Trophoblast cell (in vitro differentiated cells and primary cell): ENCODE measurements around the gene SUSD6.

ENCODE experiments used
- DNase-seq, 2 donors: peaks; one replicate each; pipeline ENCODE4 v3.0.0-alpha.2; 2016
- H2AFZ ChIP-seq: 2 replicates; pipeline ENCODE4 v1.6.1; 2013; ENCODE audit warnings: low read length, moderate library complexity, mild to moderate bottlenecking; ENCODE audit not compliant: insufficient read depth, poor library complexity
- H2AK5ac ChIP-seq: 2 replicates; pipeline ENCODE4 v1.6.1; 2013; ENCODE audit warnings: mild to moderate bottlenecking, low read length
- H2BK120ac ChIP-seq: 2 replicates; pipeline ENCODE4 v1.6.1; 2013; ENCODE audit warnings: low read length, mild to moderate bottlenecking, moderate library complexity; ENCODE audit not compliant: insufficient read depth, poor library complexity
- H2BK12ac ChIP-seq: 2 replicates; pipeline ENCODE4 v1.6.1; 2013; ENCODE audit warnings: mild to moderate bottlenecking, low read length, moderate library complexity
- H2BK5ac ChIP-seq: 2 replicates; pipeline ENCODE4 v1.6.1; 2013; ENCODE audit warnings: low read length, low read depth, moderate library complexity, mild to moderate bottlenecking; ENCODE audit not compliant: poor library complexity
- H3K14ac ChIP-seq: 2 replicates; pipeline ENCODE4 v1.6.1; 2013; ENCODE audit warnings: mild to moderate bottlenecking, low read length
- H3K18ac ChIP-seq: 2 replicates; pipeline ENCODE4 v1.6.1; 2013; ENCODE audit warnings: mild to moderate bottlenecking, low read length
- H3K23ac ChIP-seq: 2 replicates; pipeline ENCODE4 v1.6.1; 2013; ENCODE audit warnings: low read length
- H3K27ac ChIP-seq: 2 replicates; pipeline ENCODE4 v1.5.1; 2013; ENCODE audit warnings: low read depth, mild to moderate bottlenecking, inconsistent platforms, low read length, moderate library complexity
- H3K27me3 ChIP-seq: 2 replicates; pipeline ENCODE4 v1.6.1; 2013; ENCODE audit warnings: inconsistent platforms, mild to moderate bottlenecking, low read length, moderate library complexity; ENCODE audit not compliant: insufficient read depth
- H3K36me3 ChIP-seq, 2 experiments: 1 replicate in 1 of 2; 2 replicates in 1 of 2; pipeline ENCODE4 v1.6.1; 2013; ENCODE audit warnings: low read length in 2 of 2, mild to moderate bottlenecking in 2 of 2, moderate library complexity in 1 of 2; ENCODE audit not compliant: insufficient read depth in 2 of 2, control insufficient read depth in 1 of 2
- H3K4ac ChIP-seq: 2 replicates; pipeline ENCODE4 v1.6.1; 2013; ENCODE audit warnings: low read depth, mild to moderate bottlenecking, low read length, moderate library complexity
- H3K4me1 ChIP-seq, 2 experiments: 1 replicate in 1 of 2; 2 replicates in 1 of 2; pipeline ENCODE4 v1.6.1; 2013; ENCODE audit warnings: low read length in 2 of 2, mild to moderate bottlenecking in 2 of 2, moderate library complexity in 1 of 2; ENCODE audit not compliant: insufficient read depth in 2 of 2, control insufficient read depth in 1 of 2
- H3K4me2 ChIP-seq: 2 replicates; pipeline ENCODE4 v1.6.1; 2013; ENCODE audit warnings: inconsistent platforms, mild to moderate bottlenecking, low read length, moderate library complexity
- H3K4me3 ChIP-seq: 2 replicates; pipeline ENCODE4 v1.5.1; 2013; ENCODE audit warnings: mild to moderate bottlenecking, low read depth, low read length, inconsistent platforms
- H3K79me1 ChIP-seq: one replicate; pipeline ENCODE4 v1.6.1; 2013; ENCODE audit warnings: low read length
- H3K79me2 ChIP-seq: 2 replicates; pipeline ENCODE4 v1.6.1; 2013; ENCODE audit warnings: low read length, mild to moderate bottlenecking; ENCODE audit not compliant: control insufficient read depth, insufficient read depth, poor library complexity
- H3K9ac ChIP-seq: 2 replicates; pipeline ENCODE4 v1.6.1; 2013; ENCODE audit warnings: mild to moderate bottlenecking, low read length
- H3K9me3 ChIP-seq: 2 replicates; pipeline ENCODE4 v1.6.1; 2013; ENCODE audit warnings: low read depth, mild to moderate bottlenecking, control low read depth, inconsistent platforms, low read length; ENCODE audit not compliant: insufficient read depth
- H4K12ac ChIP-seq: 2 replicates; pipeline ENCODE4 v1.6.1; 2013; ENCODE audit warnings: low read depth, mild to moderate bottlenecking, low read length, moderate library complexity
- H4K8ac ChIP-seq: 2 replicates; pipeline ENCODE4 v1.6.1; 2013; ENCODE audit warnings: low read depth, mild to moderate bottlenecking, low read length, moderate library complexity
- H4K91ac ChIP-seq: one replicate; pipeline ENCODE4 v1.6.1; 2013; ENCODE audit warnings: low read depth, mild to moderate bottlenecking, low read length, moderate library complexity
- WGBS: extraction: QIAGEN DNeasy Blood & Tissue Kit; methylation state at CpG from one replicate; pipeline ENCODE4 v1.1.7; 2013; ENCODE audit warnings: missing lambda C conversion rate; ENCODE audit not compliant: insufficient read length, insufficient coverage; ENCODE audit errors: extremely low coverage; 5-methylcytosine and 5-hydroxymethylcytosine counted together

SUSD6 gene

DNA sequence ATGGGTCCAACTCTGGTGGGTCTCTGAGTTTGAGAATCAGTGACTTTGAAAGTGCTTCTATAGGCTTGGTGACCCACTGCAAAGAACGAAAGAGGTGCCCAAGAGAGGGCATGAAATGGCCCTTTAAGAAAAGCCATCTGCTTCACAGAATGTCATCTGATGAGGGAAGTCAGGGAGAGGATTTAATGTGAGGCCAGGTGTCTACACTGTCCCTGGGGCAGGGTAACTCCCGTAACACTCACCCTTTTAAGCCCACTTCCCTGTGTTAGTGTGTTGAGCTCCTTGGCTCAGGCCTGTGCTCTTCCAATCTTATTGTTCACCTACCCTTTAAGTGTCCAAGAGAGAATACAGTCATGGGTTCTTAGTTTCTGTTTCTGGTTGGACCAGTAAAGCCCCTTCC, 139.1 kb downstream of the SUSD6 start:
- H3K4me3 ChIP-seq = no peak overlapping the region
- no peak overlapping the region for H2BK120ac ChIP-seq
- no peak overlapping the region for H2AFZ ChIP-seq
- H3K9me3 ChIP-seq = no peaks in the 10 kb centered on the region
- no peaks in the 10 kb centered on the region for H3K79me2 ChIP-seq
- H2BK12ac ChIP-seq = no peak overlapping the region
- H3K18ac ChIP-seq = no peak overlapping the region
- H3K4me1 ChIP-seq = no peaks in the 10 kb centered on the region
- H3K27ac ChIP-seq = no peak overlapping the region
- H3K79me1 ChIP-seq = no peaks in the 10 kb centered on the region
- no peak overlapping the region for H4K8ac ChIP-seq
- H3K4ac ChIP-seq = no peak overlapping the region
- H3K27me3 ChIP-seq = no peaks in the 10 kb centered on the region
- H3K23ac ChIP-seq = no peak overlapping the region
- no CpG with 5 or more reads among the region's 2 CpGs for WGBS
- no peak for DNase-seq
- H2AK5ac ChIP-seq = no peak overlapping the region
- H3K14ac ChIP-seq = no peak overlapping the region
- no peak overlapping the region for H3K9ac ChIP-seq
- no peak overlapping the region for H4K12ac ChIP-seq
- no peak overlapping the region for H4K91ac ChIP-seq
- H3K4me2 ChIP-seq = no peak overlapping the region
- no peak overlapping the region for H2BK5ac ChIP-seq
- H3K36me3 ChIP-seq = no peaks in the 10 kb centered on the region

DNA sequence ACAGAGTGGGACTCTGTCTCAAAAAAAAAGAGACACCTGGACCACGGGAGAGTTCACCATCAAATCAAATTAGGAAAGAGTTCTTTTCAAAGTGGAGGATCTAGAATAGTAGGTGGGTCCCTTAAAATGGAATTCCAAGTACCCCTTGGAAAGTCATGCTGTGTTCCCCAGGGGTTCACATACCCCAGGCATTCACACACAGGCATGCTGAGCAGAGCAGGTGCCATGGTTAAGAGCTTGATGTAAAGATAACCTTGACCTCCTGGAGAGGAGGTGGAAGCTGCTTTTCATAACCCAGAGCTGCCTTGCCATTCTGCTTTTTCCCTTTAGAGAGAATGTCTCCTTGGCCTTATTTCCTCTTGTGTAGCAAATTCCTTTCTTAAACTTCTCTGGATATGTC, 141.4 kb downstream of the SUSD6 start:
- Histone ChIP-seq H3K36me3 (no peaks in the 10 kb centered on the region), H3K9me3 (no peaks in the 10 kb centered on the region), H2BK5ac (no peak overlapping the region), H4K12ac (no peak overlapping the region), H3K23ac (no peak overlapping the region), H3K4me1 (no peaks in the 10 kb centered on the region), H3K4me3 (no peak overlapping the region), H3K27ac (no peak overlapping the region), H3K27me3 (no peaks in the 10 kb centered on the region), H3K79me2 (no peaks in the 10 kb centered on the region), H2AFZ (no peak overlapping the region), H3K14ac (no peak overlapping the region), H3K79me1 (no peaks in the 10 kb centered on the region), H3K4ac (no peak overlapping the region), H3K18ac (no peak overlapping the region), H2BK12ac (no peak overlapping the region), H3K4me2 (no peak overlapping the region), H4K91ac (no peak overlapping the region), H4K8ac (no peak overlapping the region), H2AK5ac (no peak overlapping the region), H2BK120ac (no peak overlapping the region), H3K9ac (no peak overlapping the region)
- WGBS = no CpG with 5 or more reads among the region's 1 CpG
- no peak for DNase-seq

DNA sequence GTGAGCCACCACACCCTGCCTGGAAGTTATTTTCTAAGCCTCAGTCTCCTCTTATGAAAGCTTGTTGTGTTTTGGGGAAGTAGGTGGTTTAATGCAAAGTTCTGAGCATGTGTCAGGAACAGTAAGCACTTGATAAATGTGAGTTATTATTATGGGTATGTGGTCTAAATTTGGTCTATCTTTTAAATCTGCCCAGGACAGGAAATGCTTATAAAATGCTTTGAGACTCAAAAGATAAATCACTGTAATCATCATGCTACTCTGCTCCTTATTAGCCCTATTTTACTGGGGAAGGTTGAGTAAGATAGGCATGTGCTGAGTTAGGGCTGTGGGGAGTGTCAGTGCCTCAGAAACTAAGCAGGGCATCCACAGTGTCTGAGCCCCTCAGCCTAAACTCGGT, 142.5 kb downstream of the SUSD6 start:
- H2AK5ac ChIP-seq = no peak overlapping the region
- no peaks in the 10 kb centered on the region for H3K9me3 ChIP-seq
- H3K18ac ChIP-seq = no peak overlapping the region
- no peak overlapping the region for H2BK120ac ChIP-seq
- H3K4ac ChIP-seq = no peak overlapping the region
- no peak overlapping the region for H4K12ac ChIP-seq
- H2AFZ ChIP-seq = no peak overlapping the region
- no peak overlapping the region for H2BK12ac ChIP-seq
- no peak overlapping the region for H3K9ac ChIP-seq
- no peak overlapping the region for H2BK5ac ChIP-seq
- DNase-seq = no peak
- H4K8ac ChIP-seq = no peak overlapping the region
- no CpG with 5 or more reads among the region's 1 CpG for WGBS
- no peak overlapping the region for H3K23ac ChIP-seq
- H3K27me3 ChIP-seq = no peaks in the 10 kb centered on the region
- H3K4me2 ChIP-seq = no peak overlapping the region
- no peaks in the 10 kb centered on the region for H3K36me3 ChIP-seq
- no peak overlapping the region for H4K91ac ChIP-seq
- no peaks in the 10 kb centered on the region for H3K4me1 ChIP-seq
- no peaks in the 10 kb centered on the region for H3K79me2 ChIP-seq
- H3K4me3 ChIP-seq = no peak overlapping the region
- no peak overlapping the region for H3K14ac ChIP-seq
- no peaks in the 10 kb centered on the region for H3K79me1 ChIP-seq
- H3K27ac ChIP-seq = no peak overlapping the region

DNA sequence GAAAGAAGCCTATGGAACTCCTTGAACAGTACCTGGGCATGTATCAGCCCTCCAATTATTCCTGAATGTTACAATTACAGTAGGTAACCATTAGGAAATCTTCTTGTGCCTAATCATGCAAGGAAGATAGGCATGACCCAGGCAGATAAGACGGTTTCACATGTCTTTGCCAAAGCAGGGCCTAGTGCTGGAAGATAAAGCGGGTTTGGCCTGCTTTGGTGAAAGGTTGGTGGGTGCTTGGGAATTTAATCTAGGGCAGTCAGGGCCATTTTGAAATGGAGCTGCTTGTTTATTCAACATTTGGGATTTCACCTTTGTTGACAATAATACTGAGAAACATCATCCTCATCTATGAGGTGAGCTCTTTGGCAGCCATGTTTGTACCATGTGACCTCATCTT, 143.1 kb downstream of the SUSD6 start:
- Histone ChIP-seq H4K91ac (no peak overlapping the region), H4K8ac (no peak overlapping the region), H3K4me1 (no peaks in the 10 kb centered on the region), H3K23ac (no peak overlapping the region), H3K18ac (no peak overlapping the region), H3K4me3 (no peak overlapping the region), H2BK120ac (no peak overlapping the region), H3K27me3 (no peaks in the 10 kb centered on the region), H3K4me2 (no peak overlapping the region), H3K79me2 (no peaks in the 10 kb centered on the region), H2BK5ac (no peak overlapping the region), H3K14ac (no peak overlapping the region), H2AFZ (no peak overlapping the region), H3K36me3 (no peaks in the 10 kb centered on the region), H2BK12ac (no peak overlapping the region), H3K9ac (no peak overlapping the region), H3K4ac (no peak overlapping the region), H2AK5ac (no peak overlapping the region), H3K9me3 (no peaks in the 10 kb centered on the region), H3K27ac (no peak overlapping the region), H3K79me1 (no peaks in the 10 kb centered on the region), H4K12ac (no peak overlapping the region)
- no peak for DNase-seq
- WGBS = no CpG with 5 or more reads among the region's 2 CpGs

DNA sequence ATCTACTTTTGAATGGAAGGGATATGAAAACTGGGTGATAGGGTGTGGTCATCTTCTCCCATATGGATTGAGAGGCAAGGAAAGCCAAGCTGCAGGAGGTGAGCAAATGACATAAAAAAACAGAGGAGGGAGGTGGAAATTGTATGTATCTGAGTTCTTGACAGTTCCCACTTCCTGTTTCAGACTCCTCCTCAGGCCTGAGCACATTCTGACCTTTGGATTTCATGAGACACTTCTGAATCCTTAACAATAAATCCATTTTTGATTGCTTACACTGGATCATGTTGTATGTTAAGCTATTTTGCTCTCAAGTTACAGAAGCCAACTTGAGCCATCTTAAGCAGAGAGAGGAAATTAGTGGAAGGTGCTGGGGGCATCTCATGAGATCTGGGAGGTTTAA, 143.9 kb downstream of the SUSD6 start:
- Histone ChIP-seq H3K23ac (no peak overlapping the region), H3K18ac (no peak overlapping the region), H3K79me1 (no peaks in the 10 kb centered on the region), H3K79me2 (no peaks in the 10 kb centered on the region), H4K12ac (no peak overlapping the region), H4K91ac (no peak overlapping the region), H3K14ac (no peak overlapping the region), H2BK5ac (no peak overlapping the region), H3K9me3 (no peaks in the 10 kb centered on the region), H3K27me3 (no peaks in the 10 kb centered on the region), H3K4me3 (no peak overlapping the region), H3K4me2 (no peak overlapping the region), H2AK5ac (no peak overlapping the region), H2BK120ac (no peak overlapping the region), H3K36me3 (no peaks in the 10 kb centered on the region), H2BK12ac (no peak overlapping the region), H2AFZ (no peak overlapping the region), H3K27ac (no peak overlapping the region), H3K4ac (no peak overlapping the region), H3K9ac (no peak overlapping the region), H3K4me1 (no peaks in the 10 kb centered on the region), H4K8ac (no peak overlapping the region)
- DNase-seq = no peak
